H4 (cell line): Measurements from ENCODE around the gene USO1. TPM values are rescaled to one million over a fixed set of nuclear protein-coding genes. Genes with fewer than 3 reads are reported as not detected.
"Not testable (repeated sequence)": the region's sequence is repeated elsewhere in the genome, so short reads cannot be mapped to it uniquely, and the experiment has no call there.

ENCODE experiments used
- DNase-seq: peaks from one replicate; pipeline ENCODE4 v3.0.0-alpha.2; 2015; ENCODE audit warnings: low spot score
- total RNA-seq: library from RNA; depleted of rRNA; stranded (reverse); fragments of >200 nt; shearing (Covaris generic); gene quantifications from 2 replicates; pipeline ENCODE4 v1.2.3, GENCODE V29; 2014

Gene USO1
- total RNA-seq, 1 experiment from 2014 or later, result 70.9 TPM

- DNase-seq, result no peak
Observed at GRCh38 chr4:75714704-75715103, 9.7 kb upstream of the USO1 start.

DNA sequence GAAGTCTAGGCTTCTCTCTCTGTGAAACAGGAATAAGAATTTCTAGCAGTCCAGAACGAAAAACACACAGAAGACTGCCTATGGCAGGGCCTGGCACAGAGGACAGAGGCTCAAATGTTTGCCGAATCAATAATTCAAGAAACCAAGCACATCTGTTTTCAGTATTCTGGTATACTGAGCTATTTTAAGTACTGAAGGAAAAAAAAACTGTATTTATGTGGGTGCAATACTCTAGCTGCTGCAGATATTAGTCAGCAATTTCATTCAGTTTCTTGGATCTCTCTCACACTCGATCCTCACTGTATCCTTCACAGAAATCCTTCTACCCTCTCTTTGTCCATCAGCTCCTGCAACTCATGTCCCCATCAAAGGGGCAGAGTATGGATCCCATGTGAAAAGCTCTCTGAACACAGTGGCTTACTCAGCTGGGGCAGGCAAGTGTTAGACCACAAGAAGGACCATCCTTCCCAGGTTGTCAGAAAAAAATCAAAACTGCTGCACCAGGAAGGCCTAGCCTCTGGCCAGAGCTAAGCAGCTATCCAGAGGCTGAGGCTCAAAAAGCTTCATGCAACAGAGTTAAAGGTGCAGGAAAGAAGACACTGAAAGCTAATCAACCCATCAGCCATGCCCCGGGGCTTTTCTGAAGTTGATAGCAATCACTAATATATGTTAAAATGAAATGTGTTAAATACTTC is 9.1 kb upstream of the USO1 start:
- no peak for DNase-seq

DNA sequence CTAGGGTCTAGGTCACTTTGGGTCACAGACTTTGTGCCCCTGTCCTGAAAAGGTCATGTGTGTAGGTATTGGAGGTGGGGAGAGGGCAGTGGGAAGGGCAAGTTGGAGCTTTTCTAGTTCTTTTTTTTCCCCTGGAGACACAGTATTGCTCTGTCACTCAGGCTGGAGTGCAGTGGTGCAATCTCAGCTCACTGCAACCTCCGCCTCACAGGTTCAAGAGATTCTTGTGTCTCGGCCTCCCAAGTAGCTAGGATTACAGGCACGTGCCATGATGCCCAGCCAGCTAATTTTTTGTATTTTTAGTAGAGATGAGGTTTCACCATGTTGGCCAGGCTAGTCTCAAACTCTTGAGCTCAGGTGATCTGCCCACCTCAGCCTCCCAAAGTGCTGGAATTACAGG is 8.3 kb upstream of the USO1 start:
- DNase-seq, result not testable (repeated sequence)

DNA sequence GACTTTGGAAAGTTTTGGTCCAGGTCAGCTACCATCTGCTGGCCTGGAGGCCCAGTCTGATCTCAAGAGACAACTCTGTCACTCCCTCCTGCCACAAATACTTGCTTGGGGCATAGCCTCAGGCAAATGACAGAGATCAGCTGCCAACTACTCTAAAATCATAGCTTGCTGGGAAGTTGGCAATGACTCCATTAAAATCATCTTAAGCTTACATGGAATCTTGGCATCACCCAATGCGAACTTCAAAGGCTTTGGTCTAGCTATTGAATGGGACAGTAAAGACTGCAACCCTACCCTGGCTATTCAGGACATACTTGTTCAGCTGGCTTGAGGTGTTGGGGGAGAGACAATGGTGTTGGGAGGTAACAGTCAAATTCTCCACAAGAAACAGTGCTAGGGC is 7.0 kb upstream of the USO1 start:
- no peak for DNase-seq

GRCh38 chr4:75718529-75718928 is 5.8 kb upstream of the USO1 start:
- DNase-seq, result no peak

DNA sequence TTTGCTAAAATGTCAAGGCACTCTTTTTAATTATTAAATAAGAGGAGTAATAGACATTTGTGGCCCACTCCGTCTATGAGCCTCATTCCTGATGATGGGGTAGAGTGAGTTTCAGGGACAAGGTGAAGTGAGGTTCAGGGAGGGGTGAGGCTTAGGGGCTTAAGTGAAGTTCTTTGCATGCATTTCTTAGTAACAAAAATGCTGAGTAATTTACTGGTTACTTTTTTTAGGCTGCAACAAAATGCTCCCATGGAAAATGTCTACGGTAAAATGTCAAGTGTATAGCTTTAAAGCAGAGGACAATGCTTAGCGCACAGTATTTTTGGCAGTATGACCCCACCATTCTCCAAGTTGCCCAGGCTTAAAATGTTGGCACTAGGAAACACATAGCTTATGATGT is 2.0 kb upstream of the USO1 start:
- no peak for DNase-seq

DNA sequence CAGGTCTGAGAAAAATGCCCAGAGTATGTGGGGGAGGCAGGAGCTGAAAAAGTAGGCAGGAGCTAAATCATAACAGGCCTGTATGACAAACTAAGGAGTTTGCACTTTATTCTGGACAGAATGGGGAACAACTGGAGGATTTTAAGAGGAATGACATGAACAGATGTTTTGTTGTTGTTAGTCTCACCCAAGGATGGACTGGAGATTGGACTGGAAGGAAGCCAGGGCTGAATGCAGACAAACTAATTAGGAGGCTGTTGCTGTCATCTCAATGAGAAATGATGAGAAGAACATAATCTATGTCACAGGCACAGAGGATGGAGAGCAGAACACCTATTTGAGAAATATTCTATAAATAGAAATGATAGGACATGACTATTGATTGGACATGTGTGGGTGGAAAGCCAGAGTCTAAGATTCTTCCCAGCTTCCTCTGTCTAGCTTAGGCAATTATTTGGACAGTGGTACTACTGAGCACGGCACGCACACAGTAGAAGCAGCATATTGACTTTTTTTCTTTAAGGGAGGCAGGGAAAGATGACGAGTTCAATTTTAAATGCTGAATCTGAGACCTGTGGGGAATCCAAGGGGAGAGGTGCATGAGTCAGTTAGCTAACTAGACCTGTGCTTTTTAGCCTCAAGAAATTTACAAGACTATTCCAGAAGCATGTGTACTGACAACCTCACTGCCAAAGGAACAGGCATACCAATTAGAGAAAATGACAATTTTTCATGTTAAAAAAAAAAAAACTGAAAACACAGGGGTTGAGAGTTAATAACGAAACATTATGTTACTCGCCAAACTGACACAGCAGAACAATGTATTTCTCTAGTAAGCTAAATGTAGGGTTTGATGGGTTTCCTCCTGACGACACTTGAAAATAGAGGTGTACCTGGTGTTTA is 963 bp upstream of the USO1 start:
- DNase-seq, result no peak

- peak; percentile 48 for DNase-seq
Observed at GRCh38 chr4:75724867-75725724, 719 bp downstream of the USO1 start.

DNA sequence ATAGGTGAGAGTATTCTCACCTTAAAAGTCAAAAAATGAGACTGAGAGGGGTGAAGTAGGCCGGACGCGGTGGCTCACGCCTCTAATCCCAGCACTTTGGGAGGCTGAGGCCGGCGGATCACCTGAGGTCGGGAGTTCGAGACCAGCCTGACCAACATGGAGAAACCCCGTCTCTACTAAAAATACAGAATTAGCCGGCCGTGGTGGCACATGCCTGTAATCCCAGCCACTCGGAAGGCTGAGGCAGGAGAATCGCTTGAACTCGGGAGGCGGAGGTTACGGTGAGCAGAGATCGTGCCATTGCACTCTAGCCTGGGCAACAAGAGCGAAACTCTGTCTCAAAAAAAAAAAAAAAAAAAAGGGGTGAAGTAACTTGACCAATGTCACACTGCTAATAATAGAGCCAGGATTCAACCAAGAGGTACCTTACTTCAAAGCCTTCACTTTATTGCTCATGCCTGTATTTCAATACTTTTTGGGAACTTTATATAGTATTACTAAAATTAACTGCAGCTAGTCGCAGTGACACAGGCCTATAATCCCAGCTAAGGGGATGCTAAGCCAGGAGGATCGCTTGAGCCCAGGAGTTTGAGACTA is 1.7 kb downstream of the USO1 start:
- DNase-seq, result not testable (repeated sequence)

GRCh38 chr4:75726577-75726976 is 2.2 kb downstream of the USO1 start:
- no peak for DNase-seq

DNA sequence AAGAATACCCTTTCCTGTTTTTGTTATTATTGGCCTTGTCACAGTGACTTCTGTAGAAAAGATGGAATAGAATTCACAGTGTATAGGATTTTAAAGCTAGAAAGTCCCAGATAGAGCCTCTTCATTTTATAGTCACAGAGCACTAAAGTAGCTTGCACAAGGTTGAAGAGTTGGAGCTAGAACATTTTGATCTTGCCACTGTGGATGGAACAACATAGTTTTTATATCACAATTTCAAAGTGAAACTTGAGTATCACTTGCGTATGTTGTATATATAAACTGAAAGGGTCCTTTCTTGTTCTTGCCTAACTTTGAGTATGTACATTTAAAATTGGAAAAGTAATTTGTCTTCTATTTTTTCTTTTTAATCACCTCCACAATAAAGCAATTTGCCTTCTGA is 2.7 kb downstream of the USO1 start:
- no peak for DNase-seq

DNA sequence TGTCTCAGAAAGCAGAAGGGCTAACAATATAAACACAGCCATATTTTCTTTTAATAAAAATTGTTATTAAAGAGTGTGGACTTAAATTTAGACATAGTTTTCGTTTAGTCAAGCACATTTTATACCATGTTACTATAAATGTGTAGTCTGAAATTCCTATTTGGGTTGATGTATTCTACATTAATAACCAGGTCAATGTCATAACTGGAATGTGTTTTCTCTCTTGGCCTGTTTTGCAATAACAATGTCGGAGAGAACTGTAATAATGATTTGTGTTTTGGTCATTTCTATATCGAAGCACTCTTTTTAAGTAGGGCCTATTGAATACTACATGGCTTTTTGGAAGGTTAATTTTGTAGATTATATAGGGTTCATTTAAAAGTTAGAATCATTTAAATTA is 5.5 kb downstream of the USO1 start:
- DNase-seq, result no peak

GRCh38 chr4:75733369-75733768 is 9.0 kb downstream of the USO1 start:
- DNase-seq, result no peak

- DNase-seq, result no peak
Observed at GRCh38 chr4:75735525-75735924, 11.1 kb downstream of the USO1 start.

DNA sequence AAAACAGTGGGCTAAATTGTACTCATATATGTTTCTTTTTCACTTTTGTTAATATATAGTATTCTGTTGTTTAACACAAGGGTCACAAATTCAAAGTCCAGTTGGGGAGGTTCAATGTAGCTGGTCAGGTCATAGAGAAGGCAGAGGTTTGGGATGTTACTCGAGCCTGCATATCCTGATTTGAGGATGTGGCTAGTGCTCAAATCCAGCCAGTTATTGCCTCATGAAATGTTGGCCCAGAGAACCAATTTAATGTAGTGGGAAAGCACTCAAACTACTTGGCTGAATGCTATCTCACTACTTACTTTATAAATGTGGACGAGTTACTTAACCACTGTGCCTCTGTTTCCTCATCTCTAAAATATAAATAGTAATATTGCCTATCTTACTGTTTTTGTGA is 12.5 kb downstream of the USO1 start:
- no peak for DNase-seq

GRCh38 chr4:75737398-75737797 is 13.0 kb downstream of the USO1 start:
- no peak for DNase-seq

DNA sequence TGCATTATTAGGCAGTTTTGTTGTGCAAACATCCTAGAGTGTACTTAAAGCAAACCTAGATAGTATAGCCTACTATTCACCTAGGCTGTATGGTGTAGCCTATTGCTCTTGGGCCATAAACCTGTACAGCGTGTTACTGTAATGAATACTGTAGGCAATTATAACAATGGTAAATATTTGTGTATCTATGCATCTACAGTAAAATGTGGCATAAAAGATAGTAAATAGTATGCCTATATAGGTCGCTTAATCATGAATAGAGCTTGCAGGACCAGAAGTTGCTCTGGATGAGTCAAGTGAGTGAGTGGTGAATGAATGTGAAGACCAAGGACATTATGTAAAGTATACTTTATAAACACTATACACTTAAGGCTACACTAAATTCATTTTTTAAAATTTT is 16.6 kb downstream of the USO1 start:
- DNase-seq, result no peak

- DNase-seq, result no peak
Observed at GRCh38 chr4:75742451-75742850, 18.1 kb downstream of the USO1 start.

DNA sequence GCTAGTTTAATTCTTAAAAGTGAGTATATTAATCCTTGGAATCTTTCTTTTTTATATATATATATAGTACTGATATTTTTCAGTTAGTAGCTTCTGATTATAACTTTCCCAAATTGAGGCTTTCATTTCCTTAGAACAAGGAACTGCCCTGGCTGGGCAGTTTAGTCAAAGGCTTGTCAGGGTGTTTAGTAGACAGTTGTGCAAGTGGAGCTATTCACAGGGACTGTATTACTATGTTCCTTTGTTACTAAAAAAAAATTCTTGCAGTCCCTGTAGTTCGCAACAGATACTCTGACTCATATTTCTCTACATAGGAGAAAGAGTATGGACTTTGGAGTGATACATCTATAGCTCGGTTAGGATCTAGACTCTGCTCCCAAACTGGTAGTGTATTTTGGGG is 20.8 kb downstream of the USO1 start:
- DNase-seq, result no peak

DNA sequence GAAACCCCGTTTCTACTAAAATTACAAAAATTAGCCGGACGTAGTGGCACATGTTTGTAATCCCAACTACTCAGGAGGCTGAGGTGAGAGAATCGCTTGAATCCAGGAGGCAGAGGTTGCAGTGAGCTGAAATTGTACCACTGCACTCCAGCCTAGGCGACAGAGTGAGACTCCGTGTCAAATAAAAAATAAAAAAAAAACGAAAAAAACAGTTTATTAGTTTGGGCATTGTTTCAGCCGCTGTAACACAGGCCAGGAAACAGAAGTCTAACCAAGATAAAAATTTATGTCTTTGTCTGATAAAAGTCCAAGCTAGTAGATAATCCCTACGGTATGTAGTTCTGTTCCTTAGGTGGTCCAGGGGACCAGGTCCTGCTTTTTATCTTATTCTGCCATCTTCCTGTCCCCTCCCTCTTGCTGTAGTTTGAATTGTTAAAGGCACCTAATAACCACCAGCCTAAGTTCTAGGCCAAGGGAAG is 21.4 kb downstream of the USO1 start:
- DNase-seq, result no peak

- DNase-seq, result no peak
Observed at GRCh38 chr4:75752637-75753036, 28.3 kb downstream of the USO1 start.

- DNase-seq, result no peak
Observed at GRCh38 chr4:75769036-75769435, 44.7 kb downstream of the USO1 start.
